Spleen (tissue), 7 donors: ENCODE data around the gene HIC2.
"Not testable (repeated sequence)": the region's sequence is repeated elsewhere in the genome, so short reads cannot be mapped to it uniquely, and the experiment has no call there.

Experiments
- POLR2A ChIP-seq, 3 donors: fragments of 450-650 bp; IDR thresholded peaks; one replicate each; pipeline ENCODE4 v1.5.1; 2017; ENCODE audit warnings: antibody characterized with exemption in 3 of 3, mild to moderate bottlenecking in 1 of 3
- POLR2AphosphoS5 ChIP-seq, 3 donors: sonication (generic); formaldehyde crosslinking; IDR thresholded peaks; one replicate each; pipeline ENCODE4 v1.5.1; 2017; ENCODE audit warnings: antibody characterized with exemption in 3 of 3
- TF ChIP-seq, protein P1 (sequence below), 11 experiments: fragments of 200-600 bp in 7 of 11; fragments of 450-650 bp in 4 of 11; sonication (generic) in 4 of 11; IDR thresholded peaks in 8 of 11; conservative IDR thresholded peaks in 3 of 11; 1 replicate in 7 of 11; 2 replicates in 4 of 11; pipeline versions ENCODE4 v1.4.0 to v1.8.0; 2016 to 2021; ENCODE audit warnings: antibody characterized with exemption in 11 of 11, inconsistent platforms in 4 of 11, mild to moderate bottlenecking in 1 of 11
- donor health status: DM: no; HTN: no; CAD: no; lungs with moderate emphysema.
- donor health status: DM: no; HTN: no; CAD: no.
- donor health status: DM: no; HTN: no; CAD: no.

DNA sequence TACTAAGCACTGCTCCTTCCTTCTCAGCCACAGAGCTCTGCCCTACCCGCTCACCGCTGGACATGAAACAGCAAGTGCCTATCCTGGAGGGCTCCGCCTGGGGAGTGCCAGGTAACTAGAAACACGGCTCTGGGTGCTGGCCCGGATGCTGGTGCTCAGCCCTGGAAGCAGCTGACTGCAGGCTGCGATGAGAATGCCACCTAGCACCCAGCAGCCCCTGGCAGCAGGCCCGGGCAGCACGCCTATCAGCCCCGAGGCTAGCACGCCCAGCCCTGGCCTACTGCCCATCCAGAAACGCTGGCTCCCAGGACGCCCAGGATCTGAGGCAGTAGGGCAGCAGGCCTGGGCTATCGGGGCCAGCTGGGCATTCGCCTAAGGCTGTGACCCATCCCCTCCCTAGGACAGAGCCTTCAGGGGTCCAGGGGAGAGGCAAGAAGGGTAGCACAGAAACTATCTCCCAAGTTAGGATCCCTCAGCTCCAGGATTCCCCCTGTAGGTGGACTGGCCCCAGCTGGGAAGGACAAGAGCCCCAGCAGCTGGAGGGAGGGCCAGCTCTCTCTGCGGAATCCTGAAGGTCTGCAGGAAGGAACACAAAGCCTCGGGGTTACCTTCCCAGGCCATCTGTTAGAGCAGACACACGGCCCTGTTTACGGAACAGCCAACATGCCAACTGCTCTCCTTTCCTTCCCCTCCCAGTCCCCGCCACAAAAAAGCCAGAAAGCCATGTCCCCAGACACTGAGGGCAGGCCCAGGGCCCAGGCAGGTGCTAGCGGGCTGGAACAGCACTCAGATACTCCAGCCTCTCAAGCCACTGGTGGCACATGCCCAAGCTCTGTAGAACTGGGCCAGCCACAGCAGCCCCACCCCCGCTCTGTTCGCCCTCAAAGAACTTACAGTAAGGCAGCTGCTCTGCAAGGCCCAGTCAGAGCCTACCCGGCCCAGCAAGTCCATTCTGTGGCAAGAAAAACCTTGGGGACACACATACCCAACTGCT, 76.9 kb downstream of the HIC2 start:
- not testable (repeated sequence) for TF ChIP-seq POLR2A, POLR2AphosphoS5 (IDR thresholded peaks at IDR 0.05)
- TF ChIP-seq, protein P1, sequence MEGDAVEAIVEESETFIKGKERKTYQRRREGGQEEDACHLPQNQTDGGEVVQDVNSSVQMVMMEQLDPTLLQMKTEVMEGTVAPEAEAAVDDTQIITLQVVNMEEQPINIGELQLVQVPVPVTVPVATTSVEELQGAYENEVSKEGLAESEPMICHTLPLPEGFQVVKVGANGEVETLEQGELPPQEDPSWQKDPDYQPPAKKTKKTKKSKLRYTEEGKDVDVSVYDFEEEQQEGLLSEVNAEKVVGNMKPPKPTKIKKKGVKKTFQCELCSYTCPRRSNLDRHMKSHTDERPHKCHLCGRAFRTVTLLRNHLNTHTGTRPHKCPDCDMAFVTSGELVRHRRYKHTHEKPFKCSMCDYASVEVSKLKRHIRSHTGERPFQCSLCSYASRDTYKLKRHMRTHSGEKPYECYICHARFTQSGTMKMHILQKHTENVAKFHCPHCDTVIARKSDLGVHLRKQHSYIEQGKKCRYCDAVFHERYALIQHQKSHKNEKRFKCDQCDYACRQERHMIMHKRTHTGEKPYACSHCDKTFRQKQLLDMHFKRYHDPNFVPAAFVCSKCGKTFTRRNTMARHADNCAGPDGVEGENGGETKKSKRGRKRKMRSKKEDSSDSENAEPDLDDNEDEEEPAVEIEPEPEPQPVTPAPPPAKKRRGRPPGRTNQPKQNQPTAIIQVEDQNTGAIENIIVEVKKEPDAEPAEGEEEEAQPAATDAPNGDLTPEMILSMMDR (IDR thresholded peaks at IDR 0.05 in 8 of 11, conservative IDR thresholded peaks at IDR 0.05 in 3 of 11): not testable (repeated sequence)
